ENCODE results near the gene ALDH4A1. TPM values are rescaled to one million over a fixed set of nuclear protein-coding genes. Genes with fewer than 3 reads are reported as not detected.

Gene ALDH4A1
- total and polyA plus RNA-seq, 3 experiments from 2014 or later = 1.4 to 9.5 (median 9.3) TPM

DNA sequence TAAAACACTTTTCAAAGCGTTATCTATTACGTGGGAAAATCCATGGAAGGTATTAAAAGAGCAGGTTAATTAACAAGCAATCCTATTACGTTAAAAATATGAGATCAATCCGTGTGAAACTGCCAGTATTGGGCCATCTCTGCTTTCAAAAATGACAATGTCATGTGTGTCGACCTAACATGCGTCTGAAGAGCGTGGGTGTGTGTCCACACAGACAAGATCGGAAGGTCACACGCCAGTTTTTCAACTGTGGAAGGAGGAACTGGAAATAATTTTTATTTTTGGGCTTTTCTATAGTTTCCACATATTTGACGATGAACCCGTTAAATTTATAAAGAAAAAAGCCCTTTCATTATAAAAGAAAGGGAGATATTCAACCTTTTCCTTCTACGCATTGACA is 17.6 kb upstream of the ALDH4A1 start:
- Histone ChIP-seq H3K27me3 (ENCODE audit: insufficient read depth, low read length, poor library complexity, severe bottlenecking) (no peaks in the 10 kb centered on the region), H3K9me3 (ENCODE audit: low read length) (no peaks in the 10 kb centered on the region), H3K4me3 (ENCODE audit: low read length) (no peak overlapping the region), H3K27ac (ENCODE audit: low read depth, low read length) (no peak overlapping the region), H3K4me1 (ENCODE audit: insufficient read depth, low read length) (peaks cover 32% of the 10 kb centered on the region), H3K36me3 (ENCODE audit: insufficient read depth, low read length) (peaks cover 23% of the 10 kb centered on the region)
- no peak for DNase-seq
- Mint-ChIP-seq H3K9me3 (no peaks in the 10 kb centered on the region), H3K27ac (peak overlapping the region in 2 of 8 donors; percentile 23 to 74), H3K27me3 (no peaks in the 10 kb centered on the region), H3K4me3 (no peak overlapping the region), H3K4me1 (peaks cover 23 to 44% (median 28%) of the 10 kb centered on the region in 3 donors), H3K36me3 (peaks cover 0 to 59% (median 1%) of the 10 kb centered on the region in 3 donors)
- ChIA-PET POLR2A (no interaction called here), CTCF (interaction anchor here (2.4 kb wide), 1 partner anchor 12 kb away, joined by 7 read pairs; no protein-coding TSS in a partner anchor)

GRCh38 chr1:18919197-18919905 is 17.0 kb upstream of the ALDH4A1 start:
- Mint-ChIP-seq H3K4me1 (peaks cover 17 to 40% (median 22%) of the 10 kb centered on the region in 3 donors), H3K36me3 (peaks cover 0 to 63% (median 3%) of the 10 kb centered on the region in 3 donors), H3K9me3 (no peaks in the 10 kb centered on the region), H3K4me3 (no peak overlapping the region), H3K27ac (peak overlapping the region in 2 of 8 donors; percentile 65 to 75), H3K27me3 (no peaks in the 10 kb centered on the region)
- POLR2A ChIA-PET = no interaction called here
- H3K27ac ChIP-seq (ENCODE audit: low read depth, low read length) = no peak overlapping the region
- H3K4me1 ChIP-seq (ENCODE audit: insufficient read depth, low read length) = peaks cover 26% of the 10 kb centered on the region
- CTCF ChIA-PET = interaction anchor here (1.1 kb wide), 1 partner anchor 11 kb away, joined by 3 read pairs; no protein-coding TSS in a partner anchor
- H3K9me3 ChIP-seq (ENCODE audit: low read length) = no peaks in the 10 kb centered on the region
- H3K27me3 ChIP-seq (ENCODE audit: insufficient read depth, low read length, poor library complexity, severe bottlenecking) = no peaks in the 10 kb centered on the region
- peaks cover 23% of the 10 kb centered on the region for H3K36me3 ChIP-seq (ENCODE audit: insufficient read depth, low read length)
- no peak for DNase-seq
- no peak overlapping the region for H3K4me3 ChIP-seq (ENCODE audit: low read length)

DNA sequence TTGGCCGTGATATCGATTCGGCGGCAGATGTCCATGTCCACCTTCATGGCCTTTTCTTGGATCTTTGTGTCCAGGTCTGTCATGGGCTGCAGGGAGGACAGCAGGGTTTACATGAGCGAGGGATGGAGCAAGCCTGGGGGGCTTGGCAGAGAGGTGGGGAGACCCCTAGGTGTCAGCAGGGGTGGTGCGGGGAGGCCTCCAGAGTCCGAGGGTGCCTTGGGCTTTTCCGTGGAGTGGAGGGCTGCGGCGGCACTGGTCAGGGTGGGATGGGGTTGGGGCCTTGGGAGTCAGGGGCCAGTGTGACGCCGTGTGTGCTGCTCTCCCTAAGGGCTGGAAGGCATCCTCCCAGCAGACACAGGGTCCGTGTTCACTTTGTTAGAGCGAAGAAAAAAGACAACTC is 16.1 kb upstream of the ALDH4A1 start:
- Histone ChIP-seq H3K27ac (ENCODE audit: low read depth, low read length) (no peak overlapping the region), H3K9me3 (ENCODE audit: low read length) (no peaks in the 10 kb centered on the region), H3K27me3 (ENCODE audit: insufficient read depth, low read length, poor library complexity, severe bottlenecking) (no peaks in the 10 kb centered on the region), H3K4me3 (ENCODE audit: low read length) (no peak overlapping the region), H3K36me3 (ENCODE audit: insufficient read depth, low read length) (peaks cover 23% of the 10 kb centered on the region), H3K4me1 (ENCODE audit: insufficient read depth, low read length) (peaks cover 17% of the 10 kb centered on the region)
- no peak overlapping the region for H3K4me3 Mint-ChIP-seq
- CTCF ChIA-PET = interaction anchor here (1.1 kb wide), 1 partner anchor 10 kb away, joined by 3 read pairs; no protein-coding TSS in a partner anchor
- H3K9me3 Mint-ChIP-seq = no peaks in the 10 kb centered on the region
- peak overlapping the region in 5 of 8 donors; percentile 14 to 75 (median 39) for H3K27ac Mint-ChIP-seq
- no peaks in the 10 kb centered on the region for H3K27me3 Mint-ChIP-seq
- POLR2A ChIA-PET = no interaction called here
- peaks cover 0 to 68% (median 3%) of the 10 kb centered on the region in 3 donors for H3K36me3 Mint-ChIP-seq
- DNase-seq = no peak
- H3K4me1 Mint-ChIP-seq = peaks cover 12 to 36% (median 14%) of the 10 kb centered on the region in 3 donors

DNA sequence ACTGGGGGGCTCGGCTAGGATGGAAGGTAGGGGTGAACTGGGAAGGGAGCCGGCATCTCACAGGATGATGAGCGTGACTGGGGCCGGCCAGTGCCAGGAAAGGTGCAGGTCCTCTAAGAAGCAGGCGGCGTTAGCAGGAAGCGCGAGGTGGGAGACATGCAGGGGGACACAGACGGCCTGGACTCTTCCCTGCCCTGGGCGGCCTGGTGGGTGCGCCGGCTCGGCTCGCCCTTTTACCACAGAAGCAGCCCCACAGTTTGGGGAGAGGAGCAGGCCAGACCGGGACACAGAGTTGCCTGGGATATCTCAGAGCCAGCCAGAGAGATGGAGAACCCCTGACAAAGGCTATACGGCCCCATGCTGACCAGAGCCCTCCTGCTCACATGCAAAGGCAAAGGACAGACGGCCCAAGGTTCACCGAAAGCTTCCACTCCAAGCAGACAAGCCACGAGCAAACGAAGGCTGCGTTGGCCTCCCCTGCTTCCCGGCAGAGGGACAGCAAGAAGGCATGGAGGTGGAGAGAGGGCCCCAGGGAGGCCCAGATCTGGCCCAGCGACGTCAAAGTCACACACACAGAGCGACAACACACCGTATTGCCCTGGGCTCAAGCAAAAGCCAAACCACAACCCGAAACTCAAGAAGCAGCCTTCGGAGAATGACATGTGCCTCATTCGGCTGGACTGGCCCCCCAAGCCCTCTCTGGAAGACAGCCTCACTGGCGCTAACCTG is 14.9 kb upstream of the ALDH4A1 start:
- ChIA-PET POLR2A (no interaction called here), CTCF (interaction anchor here (0.6 to 1.3 kb wide), 3 partner anchors 10 to 57 kb away, joined by 3 to 4 read pairs (median 3); no protein-coding TSS in a partner anchor)
- H3K4me1 ChIP-seq (ENCODE audit: insufficient read depth, low read length) = peaks cover 8% of the 10 kb centered on the region
- H3K36me3 ChIP-seq (ENCODE audit: insufficient read depth, low read length) = peaks cover 23% of the 10 kb centered on the region
- Mint-ChIP-seq H3K27ac (peak overlapping the region in 3 of 8 donors; percentile 36 to 54 (median 42)), H3K4me1 (peaks cover 9 to 29% (median 9%) of the 10 kb centered on the region in 3 donors), H3K9me3 (no peaks in the 10 kb centered on the region), H3K4me3 (peak overlapping the region in 1 of 7 donors; percentile 9), H3K36me3 (peaks cover 3 to 78% (median 4%) of the 10 kb centered on the region in 3 donors), H3K27me3 (no peaks in the 10 kb centered on the region)
- no peak for DNase-seq
- no peaks in the 10 kb centered on the region for H3K9me3 ChIP-seq (ENCODE audit: low read length)
- no peaks in the 10 kb centered on the region for H3K27me3 ChIP-seq (ENCODE audit: insufficient read depth, low read length, poor library complexity, severe bottlenecking)
- no peak overlapping the region for H3K27ac ChIP-seq (ENCODE audit: low read depth, low read length)
- no peak overlapping the region for H3K4me3 ChIP-seq (ENCODE audit: low read length)

DNA sequence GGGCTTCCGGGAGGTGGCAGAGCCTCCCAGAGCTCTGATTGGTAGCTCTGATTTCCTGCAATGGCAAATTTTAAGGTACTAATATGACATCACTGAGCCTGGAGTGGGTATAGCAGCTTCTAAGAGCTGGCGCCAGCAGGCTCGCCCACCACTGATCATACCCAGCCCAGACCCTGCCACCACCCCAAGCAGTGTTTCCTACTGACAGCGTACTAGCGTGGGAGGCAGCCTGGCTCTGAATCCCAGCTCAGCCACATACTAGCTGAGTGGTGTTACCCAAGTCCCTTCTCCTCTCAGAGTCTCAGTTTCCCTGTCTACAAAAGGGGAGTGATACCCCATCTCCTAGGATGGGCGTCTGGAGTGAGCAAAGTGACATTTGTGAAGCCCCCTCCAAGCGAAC is 13.0 kb upstream of the ALDH4A1 start:
- H3K27ac Mint-ChIP-seq = peak overlapping the region in 4 of 8 donors; percentile 42 to 68 (median 56)

GRCh38 chr1:18913065-18913835 is 10.9 kb upstream of the ALDH4A1 start:
- no peak overlapping the region for H3K27ac ChIP-seq (ENCODE audit: low read depth, low read length)
- no peaks in the 10 kb centered on the region for H3K9me3 Mint-ChIP-seq
- POLR2A ChIA-PET = interaction anchor here (0.6 to 1.0 kb wide), 3 partner anchors 11 to 38 kb away, joined by 3 read pairs; no protein-coding TSS in a partner anchor

More for the DNA sequence above, 13.0 kb upstream of the ALDH4A1 start:
- Histone ChIP-seq H3K27me3 (ENCODE audit: insufficient read depth, low read length, poor library complexity, severe bottlenecking) (no peaks in the 10 kb centered on the region), H3K36me3 (ENCODE audit: insufficient read depth, low read length) (peaks cover 26% of the 10 kb centered on the region), H3K9me3 (ENCODE audit: low read length) (no peaks in the 10 kb centered on the region), H3K27ac (ENCODE audit: low read depth, low read length) (no peak overlapping the region), H3K4me3 (ENCODE audit: low read length) (no peak overlapping the region), H3K4me1 (ENCODE audit: insufficient read depth, low read length) (no peaks in the 10 kb centered on the region)
- Mint-ChIP-seq H3K4me1 (peaks cover 6 to 19% (median 9%) of the 10 kb centered on the region in 3 donors), H3K36me3 (peaks cover 4 to 85% (median 9%) of the 10 kb centered on the region in 3 donors), H3K4me3 (no peak overlapping the region), H3K27me3 (no peaks in the 10 kb centered on the region), H3K9me3 (no peaks in the 10 kb centered on the region)
- ChIA-PET POLR2A (interaction anchor here (0.6 to 1.4 kb wide), 2 partner anchors 19 to 36 kb away, joined by 4 to 5 read pairs; no protein-coding TSS in a partner anchor), CTCF (interaction anchor here (0.7 to 6.5 kb wide), 9 partner anchors 8 to 180 kb away, joined by 3 to 88 read pairs (median 4); partner anchors contain the start of genes ALDH4A1 and IFFO2)
- no peak for DNase-seq

DNA sequence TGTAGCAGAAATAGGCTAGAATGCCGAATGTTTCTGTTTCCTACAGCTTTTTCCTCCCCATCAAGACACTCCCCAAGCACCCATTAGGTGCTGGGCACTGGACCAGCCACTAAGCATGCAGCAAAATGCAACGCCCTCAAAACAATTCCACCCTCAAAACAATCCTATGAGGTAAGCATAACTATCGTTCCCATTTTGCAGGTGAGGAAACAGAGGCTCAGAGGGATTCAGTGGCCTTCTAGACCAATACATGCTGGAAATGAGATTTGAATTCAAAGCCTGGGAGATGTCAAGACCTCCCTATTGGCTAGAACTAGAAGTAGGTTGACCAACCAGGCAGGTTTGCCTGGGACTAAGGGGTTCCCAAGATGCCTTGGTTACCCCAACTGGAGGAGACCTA is 10.2 kb upstream of the ALDH4A1 start:
- no peaks in the 10 kb centered on the region for H3K27me3 Mint-ChIP-seq
- ChIA-PET CTCF (interaction anchor here (1.1 to 6.5 kb wide), 19 partner anchors 9 to 201 kb away, joined by 4 to 88 read pairs (median 6); partner anchors contain the start of genes ALDH4A1 and IFFO2), POLR2A (interaction anchor here (1.0 kb wide), 1 partner anchor 14 kb away, joined by 3 read pairs; no protein-coding TSS in a partner anchor)
- Histone ChIP-seq H3K36me3 (ENCODE audit: insufficient read depth, low read length) (peaks cover 39% of the 10 kb centered on the region), H3K9me3 (ENCODE audit: low read length) (no peaks in the 10 kb centered on the region), H3K4me1 (ENCODE audit: insufficient read depth, low read length) (no peaks in the 10 kb centered on the region), H3K4me3 (ENCODE audit: low read length) (no peak overlapping the region), H3K27me3 (ENCODE audit: insufficient read depth, low read length, poor library complexity, severe bottlenecking) (no peaks in the 10 kb centered on the region), H3K27ac (ENCODE audit: low read depth, low read length) (no peak overlapping the region)
- no peak overlapping the region for H3K4me3 Mint-ChIP-seq
- H3K27ac Mint-ChIP-seq = peak overlapping the region in 6 of 8 donors; percentile 51 to 82 (median 70)
- DNase-seq = no peak
- peaks cover 6 to 19% (median 9%) of the 10 kb centered on the region in 3 donors for H3K4me1 Mint-ChIP-seq
- H3K36me3 Mint-ChIP-seq = peaks cover 4 to 85% (median 13%) of the 10 kb centered on the region in 3 donors
- no peaks in the 10 kb centered on the region for H3K9me3 Mint-ChIP-seq

More at GRCh38 chr1:18913065-18913835, 10.9 kb upstream of the ALDH4A1 start:
- peaks cover 6 to 19% (median 9%) of the 10 kb centered on the region in 3 donors for H3K4me1 Mint-ChIP-seq
- Histone ChIP-seq H3K9me3 (ENCODE audit: low read length) (no peaks in the 10 kb centered on the region), H3K4me1 (ENCODE audit: insufficient read depth, low read length) (no peaks in the 10 kb centered on the region), H3K4me3 (ENCODE audit: low read length) (no peak overlapping the region), H3K27me3 (ENCODE audit: insufficient read depth, low read length, poor library complexity, severe bottlenecking) (no peaks in the 10 kb centered on the region), H3K36me3 (ENCODE audit: insufficient read depth, low read length) (peaks cover 40% of the 10 kb centered on the region)
- H3K27me3 Mint-ChIP-seq = no peaks in the 10 kb centered on the region
- peak overlapping the region; percentile 66 to 93 (median 84) for H3K27ac Mint-ChIP-seq
- H3K4me3 Mint-ChIP-seq = no peak overlapping the region
- peaks cover 4 to 85% (median 11%) of the 10 kb centered on the region in 3 donors for H3K36me3 Mint-ChIP-seq
- CTCF ChIA-PET = interaction anchor here (0.6 to 6.5 kb wide), 22 partner anchors 9 to 184 kb away, joined by 3 to 88 read pairs (median 5); partner anchors contain the start of genes ALDH4A1 and IFFO2
- DNase-seq = peak; percentile 57 to 78 (median 65)

All from CD8-positive, alpha-beta memory T cell (primary cell).